KMS-11 (cell line): ENCODE data around the gene PNMA6A.
"Not testable (repeated sequence)": the region's sequence is repeated elsewhere in the genome, so short reads cannot be mapped to it uniquely, and the experiment has no call there.

Experiments used
- H2AFZ ChIP-seq: fragments of 200-600 bp; sonication (generic); 2 replicates; pipeline ENCODE4 v1.6.1; 2016; ENCODE audit warnings: antibody characterized with exemption, mixed run types, low read depth
- H3K27ac ChIP-seq: fragments of 200-600 bp; sonication (generic); 2 replicates; pipeline ENCODE4 v1.6.1; 2016; ENCODE audit warnings: mild to moderate bottlenecking, mixed run types
- H3K27me3 ChIP-seq: fragments of 200-600 bp; sonication (generic); 2 replicates; pipeline ENCODE4 v1.6.1; 2017; ENCODE audit warnings: mild to moderate bottlenecking, low read depth, mixed run types, moderate library complexity; ENCODE audit not compliant: insufficient read depth
- H3K36me3 ChIP-seq: fragments of 200-600 bp; sonication (generic); 2 replicates; pipeline ENCODE4 v1.6.1; 2017; ENCODE audit warnings: mild to moderate bottlenecking, mixed run types; ENCODE audit not compliant: insufficient read depth
- H3K4me1 ChIP-seq: fragments of 200-600 bp; sonication (generic); 2 replicates; pipeline ENCODE4 v1.6.1; 2016; ENCODE audit warnings: mild to moderate bottlenecking, low read depth, mixed run types; ENCODE audit not compliant: poor library complexity, severe bottlenecking
- H3K4me2 ChIP-seq: fragments of 200-600 bp; sonication (generic); 2 replicates; pipeline ENCODE4 v1.7.0; 2016; ENCODE audit warnings: mild to moderate bottlenecking, mixed run types
- H3K4me3 ChIP-seq: fragments of 200-600 bp; sonication (generic); IDR thresholded peaks from 2 replicates; pipeline ENCODE4 v1.6.1; 2017; ENCODE audit warnings: low read depth, low read length, mixed read lengths; ENCODE audit not compliant: insufficient read depth
- H3K79me2 ChIP-seq: fragments of 200-600 bp; sonication (generic); 2 replicates; pipeline ENCODE4 v1.6.1; 2016; ENCODE audit warnings: low read depth, mixed run types; ENCODE audit not compliant: insufficient read depth
- H3K9ac ChIP-seq: fragments of 200-600 bp; sonication (generic); 2 replicates; pipeline ENCODE4 v1.6.1; 2016; ENCODE audit warnings: mild to moderate bottlenecking, mixed run types
- H4K20me1 ChIP-seq: fragments of 200-600 bp; sonication (generic); 2 replicates; pipeline ENCODE4 v1.6.1; 2016; ENCODE audit warnings: mild to moderate bottlenecking, mixed run types; ENCODE audit not compliant: insufficient read depth
- TF ChIP-seq, protein P1 (sequence below): fragments of 200-600 bp; sonication (generic); conservative IDR thresholded peaks from 2 replicates; pipeline ENCODE4 v1.6.1; 2017; ENCODE audit warnings: low read depth, mild to moderate bottlenecking, antibody characterized with exemption, low read length, moderate library complexity, mixed read lengths

Gene PNMA6A

GRCh38 chrX:153074262-153074899, 2.1 kb downstream of the PNMA6A start:
- Histone ChIP-seq H3K36me3 (no peaks in the 10 kb centered on the region), H3K4me1 (no peaks in the 10 kb centered on the region), H3K27ac (no peak overlapping the region), H3K79me2 (no peaks in the 10 kb centered on the region), H3K4me3 (no peak overlapping the region), H2AFZ (no peak overlapping the region), H3K27me3 (no peaks in the 10 kb centered on the region), H4K20me1 (no peaks in the 10 kb centered on the region), H3K4me2 (no peak overlapping the region), H3K9ac (no peak overlapping the region)
- TF ChIP-seq, protein P1, sequence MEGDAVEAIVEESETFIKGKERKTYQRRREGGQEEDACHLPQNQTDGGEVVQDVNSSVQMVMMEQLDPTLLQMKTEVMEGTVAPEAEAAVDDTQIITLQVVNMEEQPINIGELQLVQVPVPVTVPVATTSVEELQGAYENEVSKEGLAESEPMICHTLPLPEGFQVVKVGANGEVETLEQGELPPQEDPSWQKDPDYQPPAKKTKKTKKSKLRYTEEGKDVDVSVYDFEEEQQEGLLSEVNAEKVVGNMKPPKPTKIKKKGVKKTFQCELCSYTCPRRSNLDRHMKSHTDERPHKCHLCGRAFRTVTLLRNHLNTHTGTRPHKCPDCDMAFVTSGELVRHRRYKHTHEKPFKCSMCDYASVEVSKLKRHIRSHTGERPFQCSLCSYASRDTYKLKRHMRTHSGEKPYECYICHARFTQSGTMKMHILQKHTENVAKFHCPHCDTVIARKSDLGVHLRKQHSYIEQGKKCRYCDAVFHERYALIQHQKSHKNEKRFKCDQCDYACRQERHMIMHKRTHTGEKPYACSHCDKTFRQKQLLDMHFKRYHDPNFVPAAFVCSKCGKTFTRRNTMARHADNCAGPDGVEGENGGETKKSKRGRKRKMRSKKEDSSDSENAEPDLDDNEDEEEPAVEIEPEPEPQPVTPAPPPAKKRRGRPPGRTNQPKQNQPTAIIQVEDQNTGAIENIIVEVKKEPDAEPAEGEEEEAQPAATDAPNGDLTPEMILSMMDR: no peak

GRCh38 chrX:153074935-153075334, 2.7 kb downstream of the PNMA6A start:
- Histone ChIP-seq H3K4me3 (no peak overlapping the region), H4K20me1 (no peaks in the 10 kb centered on the region), H3K4me2 (no peak overlapping the region), H3K9ac (no peak overlapping the region), H2AFZ (no peak overlapping the region), H3K4me1 (no peaks in the 10 kb centered on the region), H3K36me3 (no peaks in the 10 kb centered on the region), H3K27ac (no peak overlapping the region), H3K79me2 (no peaks in the 10 kb centered on the region), H3K27me3 (no peaks in the 10 kb centered on the region)
- TF ChIP-seq, protein P1: no peak

GRCh38 chrX:153075366-153075765, 3.1 kb downstream of the PNMA6A start:
- Histone ChIP-seq H3K36me3 (no peaks in the 10 kb centered on the region), H3K4me3 (no peak overlapping the region), H3K79me2 (no peaks in the 10 kb centered on the region), H3K4me1 (no peaks in the 10 kb centered on the region), H3K4me2 (no peak overlapping the region), H3K27ac (no peak overlapping the region), H3K27me3 (no peaks in the 10 kb centered on the region), H2AFZ (no peak overlapping the region), H3K9ac (no peak overlapping the region), H4K20me1 (no peaks in the 10 kb centered on the region)
- TF ChIP-seq, protein P1: no peak

GRCh38 chrX:153077437-153078135, 5.3 kb downstream of the PNMA6A start:
- not testable (repeated sequence) for H3K79me2 ChIP-seq, H3K27ac ChIP-seq, H2AFZ ChIP-seq, H3K27me3 ChIP-seq, H3K4me1 ChIP-seq, H3K9ac ChIP-seq, H4K20me1 ChIP-seq, H3K4me3 ChIP-seq, H3K36me3 ChIP-seq, H3K4me2 ChIP-seq

- H3K27me3 ChIP-seq, H3K4me3 ChIP-seq, H3K36me3 ChIP-seq, H3K4me2 ChIP-seq, H3K4me1 ChIP-seq, H3K27ac ChIP-seq, H3K79me2 ChIP-seq, H3K9ac ChIP-seq, H2AFZ ChIP-seq, H4K20me1 ChIP-seq: not testable (repeated sequence)
Measured at GRCh38 chrX:153083238-153083923, 11.1 kb downstream of the PNMA6A start.
